Astrocyte (in vitro differentiated cells and primary cell): Measurements from ENCODE around the gene PIP4K2A. TPM values are rescaled to one million over a fixed set of nuclear protein-coding genes. Genes with fewer than 3 reads are reported as not detected.

Source experiments
- DNase-seq: peaks from one replicate; pipeline ENCODE4 v3.0.0-alpha.2; 2010; ENCODE audit warnings: low read depth
- FAIRE-seq: peaks from 2 replicates; lab custom pipeline; 2011; peaks lifted over from hg19 to GRCh38; lab: Jason Lieb, UNC
- H2AFZ ChIP-seq: 2 replicates; pipeline ENCODE4 v1.6.0; 2012; ENCODE audit warnings: low read depth, low read length, inconsistent platforms
- H3K27ac ChIP-seq: 2 replicates; pipeline ENCODE4 v1.5.1; 2011; ENCODE audit warnings: low read depth, low read length, inconsistent platforms
- H3K27me3 ChIP-seq: 2 replicates; pipeline ENCODE4 v1.6.0; 2011; ENCODE audit warnings: low read length, inconsistent platforms; ENCODE audit not compliant: insufficient read depth
- H3K36me3 ChIP-seq: 2 replicates; pipeline ENCODE4 v1.5.1; 2011; ENCODE audit warnings: low read length, inconsistent platforms; ENCODE audit not compliant: insufficient read depth
- H3K4me1 ChIP-seq: 2 replicates; pipeline ENCODE4 v1.5.1; 2011; ENCODE audit warnings: low read length, inconsistent platforms; ENCODE audit not compliant: insufficient read depth
- H3K4me2 ChIP-seq: 2 replicates; pipeline ENCODE4 v1.6.0; 2012; ENCODE audit warnings: low read length, inconsistent platforms
- H3K4me3 ChIP-seq: 2 replicates; pipeline ENCODE4 v1.5.1; 2011; ENCODE audit warnings: low read depth, mild to moderate bottlenecking, low read length, inconsistent platforms; ENCODE audit not compliant: insufficient read depth
- H3K79me2 ChIP-seq: 2 replicates; pipeline ENCODE4 v1.6.0; 2012; ENCODE audit warnings: mild to moderate bottlenecking, low read length, inconsistent platforms; ENCODE audit not compliant: insufficient read depth
- H3K9ac ChIP-seq: 2 replicates; pipeline ENCODE4 v1.6.0; 2012; ENCODE audit warnings: mild to moderate bottlenecking, low read length, inconsistent platforms
- H3K9me3 ChIP-seq: 2 replicates; pipeline ENCODE4 v1.5.1; 2012; ENCODE audit warnings: low read depth, mild to moderate bottlenecking, low read length, inconsistent platforms; ENCODE audit not compliant: insufficient read depth
- H4K20me1 ChIP-seq: 2 replicates; pipeline ENCODE4 v1.6.0; 2012; ENCODE audit warnings: low read length, inconsistent platforms; ENCODE audit not compliant: insufficient read depth
- H3K27ac Mint-ChIP-seq: one replicate; pipeline ENCODE4 v1.8.0; 2021; ENCODE audit warnings: mild to moderate bottlenecking, mixed read lengths; ENCODE audit not compliant: unreplicated experiment
- H3K27me3 Mint-ChIP-seq: one replicate; pipeline ENCODE4 v1.8.0; 2021; ENCODE audit warnings: low read depth, mixed read lengths; ENCODE audit not compliant: unreplicated experiment
- H3K36me3 Mint-ChIP-seq: one replicate; pipeline ENCODE4 v1.8.0; 2021; ENCODE audit warnings: low read depth, mixed read lengths; ENCODE audit not compliant: unreplicated experiment
- H3K4me1 Mint-ChIP-seq: one replicate; pipeline ENCODE4 v1.8.0; 2021; ENCODE audit warnings: low read depth, mixed read lengths; ENCODE audit not compliant: unreplicated experiment
- H3K4me3 Mint-ChIP-seq: one replicate; pipeline ENCODE4 v1.8.0; 2021; ENCODE audit warnings: mild to moderate bottlenecking, moderate library complexity, mixed read lengths; ENCODE audit not compliant: unreplicated experiment
- H3K9me3 Mint-ChIP-seq: one replicate; pipeline ENCODE4 v1.8.0; 2021; ENCODE audit warnings: mild to moderate bottlenecking, mixed read lengths; ENCODE audit not compliant: unreplicated experiment
- EZH2 ChIP-seq: IDR thresholded peaks from 2 replicates; pipeline ENCODE4 v1.6.1; 2012; ENCODE audit warnings: mild to moderate bottlenecking, low read length, inconsistent platforms; ENCODE audit not compliant: insufficient read depth
- total RNA-seq: library from RNA; stranded (reverse); gene quantifications from 2 replicates; pipeline ENCODE4 v1.2.1, GENCODE V29; 2021
- TF ChIP-seq, protein P1 (sequence below): IDR thresholded peaks from 2 replicates; pipeline ENCODE4 v1.5.1; 2011; ENCODE audit warnings: low read depth, mild to moderate bottlenecking, inconsistent platforms, low read length, moderate library complexity; ENCODE audit not compliant: insufficient read depth

The PIP4K2A gene
- total RNA-seq, 1 donor from 2014 or later: 36.8 TPM

DNA sequence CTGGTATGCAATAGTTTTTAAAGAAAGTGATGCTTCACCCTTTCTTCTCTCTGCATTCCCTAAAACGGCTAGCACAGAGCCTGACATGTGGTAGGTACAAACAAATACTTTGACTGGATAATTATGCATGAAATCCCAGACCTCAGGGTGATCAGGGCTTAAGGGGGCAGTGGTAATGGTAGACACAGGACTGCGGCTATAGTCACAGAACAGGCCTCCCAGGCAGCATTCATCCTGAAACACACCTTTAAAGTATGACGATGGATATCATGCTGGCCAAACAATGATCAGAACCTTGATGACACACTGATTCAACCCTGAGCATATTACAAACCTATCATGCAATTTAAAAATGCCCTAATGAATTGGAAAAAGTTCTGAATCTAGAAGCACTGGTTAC lies 110.8 kb downstream of the PIP4K2A start:
- no peaks in the 10 kb centered on the region for H3K9me3 ChIP-seq
- H3K9ac ChIP-seq: no peak overlapping the region
- no peak overlapping the region for H3K4me2 ChIP-seq
- Mint-ChIP-seq H3K27me3 (no peaks in the 10 kb centered on the region), H3K9me3 (no peaks in the 10 kb centered on the region), H3K4me3 (no peak overlapping the region), H3K27ac (no peak overlapping the region), H3K36me3 (peaks cover 5% of the 10 kb centered on the region), H3K4me1 (peaks cover 33% of the 10 kb centered on the region)
- peaks cover 20% of the 10 kb centered on the region for H4K20me1 ChIP-seq
- FAIRE-seq: no peak
- H3K79me2 ChIP-seq: peaks cover 24% of the 10 kb centered on the region
- H3K4me3 ChIP-seq: no peak overlapping the region
- H3K36me3 ChIP-seq: no peaks in the 10 kb centered on the region
- no peak overlapping the region for H3K27ac ChIP-seq
- no peak overlapping the region for H2AFZ ChIP-seq
- no peaks in the 10 kb centered on the region for H3K27me3 ChIP-seq
- peaks cover 27% of the 10 kb centered on the region for H3K4me1 ChIP-seq
- no peak for DNase-seq
- no peak for TF ChIP-seq EZH2
- TF ChIP-seq, protein P1, sequence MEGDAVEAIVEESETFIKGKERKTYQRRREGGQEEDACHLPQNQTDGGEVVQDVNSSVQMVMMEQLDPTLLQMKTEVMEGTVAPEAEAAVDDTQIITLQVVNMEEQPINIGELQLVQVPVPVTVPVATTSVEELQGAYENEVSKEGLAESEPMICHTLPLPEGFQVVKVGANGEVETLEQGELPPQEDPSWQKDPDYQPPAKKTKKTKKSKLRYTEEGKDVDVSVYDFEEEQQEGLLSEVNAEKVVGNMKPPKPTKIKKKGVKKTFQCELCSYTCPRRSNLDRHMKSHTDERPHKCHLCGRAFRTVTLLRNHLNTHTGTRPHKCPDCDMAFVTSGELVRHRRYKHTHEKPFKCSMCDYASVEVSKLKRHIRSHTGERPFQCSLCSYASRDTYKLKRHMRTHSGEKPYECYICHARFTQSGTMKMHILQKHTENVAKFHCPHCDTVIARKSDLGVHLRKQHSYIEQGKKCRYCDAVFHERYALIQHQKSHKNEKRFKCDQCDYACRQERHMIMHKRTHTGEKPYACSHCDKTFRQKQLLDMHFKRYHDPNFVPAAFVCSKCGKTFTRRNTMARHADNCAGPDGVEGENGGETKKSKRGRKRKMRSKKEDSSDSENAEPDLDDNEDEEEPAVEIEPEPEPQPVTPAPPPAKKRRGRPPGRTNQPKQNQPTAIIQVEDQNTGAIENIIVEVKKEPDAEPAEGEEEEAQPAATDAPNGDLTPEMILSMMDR: no peak

DNA sequence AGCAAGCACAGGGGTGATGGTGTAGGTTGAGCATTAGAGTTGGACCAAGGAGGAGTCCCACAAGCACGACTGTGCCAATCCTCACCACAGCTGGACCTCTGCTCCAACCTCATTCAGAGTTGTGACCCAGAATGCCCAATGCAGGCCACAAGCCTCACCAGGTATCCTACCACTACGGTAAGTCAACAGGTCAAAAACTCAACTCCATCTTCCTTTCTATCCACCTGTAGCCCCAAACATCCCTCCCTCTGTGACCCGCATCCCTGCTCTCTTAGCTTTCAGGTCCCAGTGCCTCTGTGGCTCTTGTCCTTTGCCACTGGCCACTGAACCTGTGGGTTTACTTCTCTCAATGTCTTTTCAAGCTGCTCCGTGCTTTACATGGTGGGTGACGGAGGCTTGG lies 112.8 kb downstream of the PIP4K2A start:
- peaks cover 27% of the 10 kb centered on the region for H3K79me2 ChIP-seq
- H3K9me3 ChIP-seq: no peaks in the 10 kb centered on the region
- no peak overlapping the region for H2AFZ ChIP-seq
- no peak overlapping the region for H3K27ac Mint-ChIP-seq
- H3K27me3 ChIP-seq: no peaks in the 10 kb centered on the region
- DNase-seq (no peak), FAIRE-seq (no peak)
- no peak overlapping the region for H3K4me2 ChIP-seq
- H3K4me3 ChIP-seq: no peak overlapping the region
- H3K36me3 ChIP-seq: no peaks in the 10 kb centered on the region
- H3K4me3 Mint-ChIP-seq: no peak overlapping the region
- H4K20me1 ChIP-seq: peaks cover 20% of the 10 kb centered on the region
- H3K27ac ChIP-seq: no peak overlapping the region
- peaks cover 43% of the 10 kb centered on the region for H3K4me1 ChIP-seq
- H3K9me3 Mint-ChIP-seq: no peaks in the 10 kb centered on the region
- no peaks in the 10 kb centered on the region for H3K27me3 Mint-ChIP-seq
- TF ChIP-seq, protein P1: no peak
- no peak for TF ChIP-seq EZH2
- peaks cover 5% of the 10 kb centered on the region for H3K36me3 Mint-ChIP-seq
- H3K4me1 Mint-ChIP-seq: peaks cover 44% of the 10 kb centered on the region
- H3K9ac ChIP-seq: no peak overlapping the region

DNA sequence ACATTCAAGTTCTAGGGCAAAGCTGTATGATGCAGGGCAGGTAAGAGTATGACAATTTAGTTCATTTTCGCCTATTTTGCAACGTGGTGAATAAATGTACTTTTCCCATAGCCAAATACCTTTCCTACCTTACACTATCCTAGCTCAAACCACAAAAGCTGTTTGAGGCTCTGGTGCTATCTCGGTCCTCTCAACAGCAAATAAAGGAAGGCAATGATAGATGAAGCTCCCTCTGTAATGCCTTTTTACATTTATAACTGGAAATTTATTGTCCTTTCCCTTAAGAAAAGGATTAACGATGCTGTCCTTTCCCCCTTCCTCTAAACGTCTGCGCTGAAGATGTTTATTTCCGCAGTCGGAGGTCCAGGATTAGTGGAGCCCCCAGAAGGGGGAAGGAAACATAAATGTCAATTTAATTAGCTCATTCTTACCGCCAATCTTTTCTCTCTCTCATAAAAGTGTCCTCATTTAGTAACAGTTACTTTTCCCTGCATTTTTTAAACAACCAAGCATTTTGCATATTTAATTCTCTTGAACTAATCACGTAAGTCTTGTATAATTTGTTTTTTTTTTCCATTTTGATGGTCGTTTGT lies 114.6 kb downstream of the PIP4K2A start:
- no peaks in the 10 kb centered on the region for H3K9me3 Mint-ChIP-seq
- FAIRE-seq (no peak), DNase-seq (peak; percentile 10)
- peak overlapping the region; percentile 23 for H3K27ac Mint-ChIP-seq
- Histone ChIP-seq H3K4me3 (peak overlapping the region; percentile 6), H3K4me2 (peak overlapping the region; percentile 65), H2AFZ (no peak overlapping the region), H3K4me1 (peaks cover 30% of the 10 kb centered on the region), H3K27ac (peak overlapping the region; percentile 47), H3K9ac (no peak overlapping the region), H4K20me1 (peaks cover 14% of the 10 kb centered on the region), H3K9me3 (no peaks in the 10 kb centered on the region), H3K27me3 (no peaks in the 10 kb centered on the region), H3K36me3 (no peaks in the 10 kb centered on the region), H3K79me2 (peaks cover 31% of the 10 kb centered on the region)
- H3K36me3 Mint-ChIP-seq: peaks cover 5% of the 10 kb centered on the region
- TF ChIP-seq EZH2: no peak
- TF ChIP-seq, protein P1: no peak
- H3K4me1 Mint-ChIP-seq: peaks cover 37% of the 10 kb centered on the region
- no peak overlapping the region for H3K4me3 Mint-ChIP-seq
- H3K27me3 Mint-ChIP-seq: no peaks in the 10 kb centered on the region
